HepG2 (cell line): ENCODE measurements around the gene LRRC37A. TPM values are rescaled to one million over a fixed set of nuclear protein-coding genes. Genes with fewer than 3 reads are reported as not detected.

ENCODE experiments used
- STAG1 ChIP-seq: sonication (generic); formaldehyde crosslinking; IDR thresholded peaks from 2 replicates; pipeline ENCODE4 v1.4.0; 2020; ENCODE audit warnings: missing genetic modification reagents
- polyA plus RNA-seq, 8 experiments: library from polyadenylated mRNA; depleted of rRNA in 3 of 8; stranded (reverse) in 7 of 8; unstranded in 1 of 8; fragments of >200 nt; fragmentation: Illumina TruSeq in 4 of 8; extraction: Trizol in 4 of 8; gene quantifications; 2 replicates each; pipeline versions ENCODE4 v1.2.1 to v1.2.3, GENCODE V29; 2011 to 2016; ENCODE audit warnings: low read depth in 4 of 8, missing spikeins in 1 of 8, mixed read lengths in 1 of 8; ENCODE audit not compliant: insufficient read depth in 1 of 8
- total RNA-seq, 5 experiments: library from RNA; depleted of rRNA; stranded (reverse); fragments of >200 nt; fragmentation: Illumina TruSeq; extraction: Trizol; gene quantifications; 2 replicates each; pipeline ENCODE4 v1.2.3, GENCODE V29; 2016; ENCODE audit warnings: low read depth in 1 of 5
- TF ChIP-seq, protein P1 (sequence below), 2 experiments: sonication (generic) in 1 of 2; formaldehyde crosslinking in 1 of 2; IDR thresholded peaks; 2 replicates each; pipeline versions ENCODE4 v1.4.0 to v1.6.1; 2018 to 2020; ENCODE audit warnings: missing genetic modification reagents in 2 of 2, borderline replicate concordance in 1 of 2, low read depth in 1 of 2, mild to moderate bottlenecking in 1 of 2, missing biosample characterization in 1 of 2
- TF ChIP-seq, protein P2 (sequence below): IDR thresholded peaks from 2 replicates; pipeline ENCODE4 v1.6.1; 2016; ENCODE audit warnings: mild to moderate bottlenecking, missing biosample characterization, missing genetic modification reagents
- TF ChIP-seq, protein P3 (sequence below): sonication (generic); formaldehyde crosslinking; conservative IDR thresholded peaks from 2 replicates; pipeline ENCODE4 v1.8.0; 2022; ENCODE audit warnings: mild to moderate bottlenecking, moderate library complexity, missing genetic modification reagents
- TF ChIP-seq, protein P4 (sequence below): sonication (generic); formaldehyde crosslinking; IDR thresholded peaks from 2 replicates; pipeline ENCODE4 v1.5.0; 2020; ENCODE audit warnings: mild to moderate bottlenecking, missing genetic modification reagents, moderate library complexity

The LRRC37A gene
- total and polyA plus RNA-seq, 2 of the 13 experiments (the other 11 are each of a cell fraction or from before 2014, with no cell fraction given) = 0.97 to 1.3 TPM

DNA sequence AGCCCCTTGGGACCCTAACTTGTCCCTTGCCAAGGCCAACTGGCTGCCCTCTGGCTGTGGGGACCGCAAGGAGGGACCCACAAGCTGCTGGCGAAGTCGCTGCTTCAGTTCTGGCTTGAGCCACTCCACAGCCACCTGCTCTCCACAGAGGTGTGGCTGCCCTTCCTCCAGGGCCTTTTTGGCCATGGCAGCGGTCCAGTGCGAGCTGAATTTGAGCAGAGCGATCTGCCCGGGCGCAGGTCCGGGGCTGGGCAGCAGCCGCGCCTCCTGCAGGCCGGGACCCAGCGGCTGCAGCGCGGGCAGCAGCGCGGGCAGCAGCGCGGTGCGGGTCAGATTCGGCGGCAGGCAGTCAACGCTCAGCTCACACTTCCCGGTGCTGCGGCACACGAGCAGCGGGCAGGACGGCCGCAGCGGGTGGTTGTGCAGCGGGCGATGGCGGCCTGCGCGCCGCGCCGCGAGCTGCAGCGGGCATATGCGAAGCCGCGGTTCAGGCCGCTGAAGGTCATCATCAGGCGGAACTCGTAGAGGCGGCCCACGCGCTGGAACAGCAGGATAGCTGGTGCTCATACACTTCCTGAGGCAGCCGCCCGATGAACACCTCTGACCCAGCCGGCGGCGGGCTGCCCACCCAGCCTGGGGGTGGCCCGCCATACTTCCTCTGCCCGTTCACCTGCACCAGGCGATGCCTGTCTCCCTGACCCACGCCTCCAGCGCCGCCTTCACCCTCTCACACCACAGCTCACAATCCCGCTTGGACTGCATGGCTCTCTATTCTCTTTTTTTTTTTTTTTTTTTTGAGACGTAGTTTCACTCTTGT is 34.9 kb upstream of the LRRC37A start (continued):
- TF ChIP-seq, protein P1, sequence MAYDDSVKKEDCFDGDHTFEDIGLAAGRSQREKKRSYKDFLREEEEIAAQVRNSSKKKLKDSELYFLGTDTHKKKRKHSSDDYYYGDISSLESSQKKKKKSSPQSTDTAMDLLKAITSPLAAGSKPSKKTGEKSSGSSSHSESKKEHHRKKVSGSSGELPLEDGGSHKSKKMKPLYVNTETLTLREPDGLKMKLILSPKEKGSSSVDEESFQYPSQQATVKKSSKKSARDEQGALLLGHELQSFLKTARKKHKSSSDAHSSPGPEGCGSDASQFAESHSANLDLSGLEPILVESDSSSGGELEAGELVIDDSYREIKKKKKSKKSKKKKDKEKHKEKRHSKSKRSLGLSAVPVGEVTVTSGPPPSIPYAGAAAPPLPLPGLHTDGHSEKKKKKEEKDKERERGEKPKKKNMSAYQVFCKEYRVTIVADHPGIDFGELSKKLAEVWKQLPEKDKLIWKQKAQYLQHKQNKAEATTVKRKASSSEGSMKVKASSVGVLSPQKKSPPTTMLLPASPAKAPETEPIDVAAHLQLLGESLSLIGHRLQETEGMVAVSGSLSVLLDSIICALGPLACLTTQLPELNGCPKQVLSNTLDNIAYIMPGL (CRISPR knock-in tag; IDR thresholded peaks at IDR 0.05; ENCODE audit: borderline replicate concordance in 1 of 2, low read depth in 1 of 2) = peak; percentile 32 to 39; a peak in 1 of 4 replicates
- TF ChIP-seq, protein P2, sequence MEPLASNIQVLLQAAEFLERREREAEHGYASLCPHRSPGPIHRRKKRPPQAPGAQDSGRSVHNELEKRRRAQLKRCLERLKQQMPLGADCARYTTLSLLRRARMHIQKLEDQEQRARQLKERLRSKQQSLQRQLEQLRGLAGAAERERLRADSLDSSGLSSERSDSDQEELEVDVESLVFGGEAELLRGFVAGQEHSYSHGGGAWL (CRISPR knock-in tag) = 0 out of 2 replicates have a peak, but pooled peaks have one; percentile 27
- TF ChIP-seq, protein P3, sequence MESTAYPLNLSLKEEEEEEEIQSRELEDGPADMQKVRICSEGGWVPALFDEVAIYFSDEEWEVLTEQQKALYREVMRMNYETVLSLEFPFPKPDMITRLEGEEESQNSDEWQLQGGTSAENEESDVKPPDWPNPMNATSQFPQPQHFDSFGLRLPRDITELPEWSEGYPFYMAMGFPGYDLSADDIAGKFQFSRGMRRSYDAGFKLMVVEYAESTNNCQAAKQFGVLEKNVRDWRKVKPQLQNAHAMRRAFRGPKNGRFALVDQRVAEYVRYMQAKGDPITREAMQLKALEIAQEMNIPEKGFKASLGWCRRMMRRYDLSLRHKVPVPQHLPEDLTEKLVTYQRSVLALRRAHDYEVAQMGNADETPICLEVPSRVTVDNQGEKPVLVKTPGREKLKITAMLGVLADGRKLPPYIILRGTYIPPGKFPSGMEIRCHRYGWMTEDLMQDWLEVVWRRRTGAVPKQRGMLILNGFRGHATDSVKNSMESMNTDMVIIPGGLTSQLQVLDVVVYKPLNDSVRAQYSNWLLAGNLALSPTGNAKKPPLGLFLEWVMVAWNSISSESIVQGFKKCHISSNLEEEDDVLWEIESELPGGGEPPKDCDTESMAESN (CRISPR knock-in tag) = peak; percentile 48; the same call in 1 of the 2 replicates
- TF ChIP-seq STAG1 (CRISPR knock-in tag) = peak; percentile 24; the same call in 1 of the 2 replicates
- TF ChIP-seq, protein P4, sequence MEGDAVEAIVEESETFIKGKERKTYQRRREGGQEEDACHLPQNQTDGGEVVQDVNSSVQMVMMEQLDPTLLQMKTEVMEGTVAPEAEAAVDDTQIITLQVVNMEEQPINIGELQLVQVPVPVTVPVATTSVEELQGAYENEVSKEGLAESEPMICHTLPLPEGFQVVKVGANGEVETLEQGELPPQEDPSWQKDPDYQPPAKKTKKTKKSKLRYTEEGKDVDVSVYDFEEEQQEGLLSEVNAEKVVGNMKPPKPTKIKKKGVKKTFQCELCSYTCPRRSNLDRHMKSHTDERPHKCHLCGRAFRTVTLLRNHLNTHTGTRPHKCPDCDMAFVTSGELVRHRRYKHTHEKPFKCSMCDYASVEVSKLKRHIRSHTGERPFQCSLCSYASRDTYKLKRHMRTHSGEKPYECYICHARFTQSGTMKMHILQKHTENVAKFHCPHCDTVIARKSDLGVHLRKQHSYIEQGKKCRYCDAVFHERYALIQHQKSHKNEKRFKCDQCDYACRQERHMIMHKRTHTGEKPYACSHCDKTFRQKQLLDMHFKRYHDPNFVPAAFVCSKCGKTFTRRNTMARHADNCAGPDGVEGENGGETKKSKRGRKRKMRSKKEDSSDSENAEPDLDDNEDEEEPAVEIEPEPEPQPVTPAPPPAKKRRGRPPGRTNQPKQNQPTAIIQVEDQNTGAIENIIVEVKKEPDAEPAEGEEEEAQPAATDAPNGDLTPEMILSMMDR (CRISPR knock-in tag) = peak; percentile 30
